HG03108 (cell line): ENCODE data around the gene KPNA1.
"Not testable (repeated sequence)": the region's sequence is repeated elsewhere in the genome, so short reads cannot be mapped to it uniquely, and the experiment has no call there.

Experiments used
- ATAC-seq: cut with Tn5 transposase; IDR thresholded peaks from one replicate; pipeline ENCODE4 v1.9.1; 2021; ENCODE audit warnings: moderate library complexity; ENCODE audit not compliant: unreplicated experiment

Gene KPNA1

GRCh38 chr3:122520861-122521260, 6.1 kb upstream of the KPNA1 start:
- no peak for ATAC-seq

GRCh38 chr3:122519693-122520092, 5.0 kb upstream of the KPNA1 start:
- ATAC-seq: no peak

- ATAC-seq: no peak
These were observed 2.2 kb upstream of the KPNA1 start for GRCh38 chr3:122516846-122517360.

- ATAC-seq: no peak
These were observed 1.1 kb upstream of the KPNA1 start for GRCh38 chr3:122515870-122516269.

GRCh38 chr3:122515020-122515468, 305 bp upstream of the KPNA1 start:
- no peak for ATAC-seq

GRCh38 chr3:122513386-122514122, 1.2 kb downstream of the KPNA1 start:
- ATAC-seq: no peak

GRCh38 chr3:122512284-122512683, 2.5 kb downstream of the KPNA1 start:
- ATAC-seq: no peak

- no peak for ATAC-seq
These were observed 3.7 kb downstream of the KPNA1 start for GRCh38 chr3:122510878-122511535.

- ATAC-seq: not testable (repeated sequence)
These were observed 5.8 kb downstream of the KPNA1 start for GRCh38 chr3:122508944-122509343.

GRCh38 chr3:122508135-122508914, 6.4 kb downstream of the KPNA1 start:
- ATAC-seq: no peak

- ATAC-seq: no peak
These were observed 8.3 kb downstream of the KPNA1 start for GRCh38 chr3:122506450-122506849.

- ATAC-seq: no peak
These were observed 9.1 kb downstream of the KPNA1 start for GRCh38 chr3:122505676-122506075.

- ATAC-seq: no peak
These were observed 11.8 kb downstream of the KPNA1 start for GRCh38 chr3:122502941-122503340.

GRCh38 chr3:122502139-122502538, 12.6 kb downstream of the KPNA1 start:
- ATAC-seq: no peak

GRCh38 chr3:122500964-122501363, 13.8 kb downstream of the KPNA1 start:
- not testable (repeated sequence) for ATAC-seq

- ATAC-seq: no peak
These were observed 16.6 kb downstream of the KPNA1 start for GRCh38 chr3:122498152-122498551.

- ATAC-seq: peak; percentile 86
These were observed 17.3 kb downstream of the KPNA1 start for GRCh38 chr3:122497425-122497824.

- no peak for ATAC-seq
These were observed 18.2 kb downstream of the KPNA1 start for GRCh38 chr3:122496508-122496907.

GRCh38 chr3:122493296-122493695, 21.4 kb downstream of the KPNA1 start:
- ATAC-seq: no peak

GRCh38 chr3:122488262-122488973, 26.3 kb downstream of the KPNA1 start:
- no peak for ATAC-seq

- ATAC-seq: no peak
These were observed 29.8 kb downstream of the KPNA1 start for GRCh38 chr3:122484985-122485384.
